ENCODE measurements around the gene RPS17.
"Not testable (repeated sequence)": the region's sequence is repeated elsewhere in the genome, so short reads cannot be mapped to it uniquely, and the experiment has no call there.

The RPS17 gene

DNA sequence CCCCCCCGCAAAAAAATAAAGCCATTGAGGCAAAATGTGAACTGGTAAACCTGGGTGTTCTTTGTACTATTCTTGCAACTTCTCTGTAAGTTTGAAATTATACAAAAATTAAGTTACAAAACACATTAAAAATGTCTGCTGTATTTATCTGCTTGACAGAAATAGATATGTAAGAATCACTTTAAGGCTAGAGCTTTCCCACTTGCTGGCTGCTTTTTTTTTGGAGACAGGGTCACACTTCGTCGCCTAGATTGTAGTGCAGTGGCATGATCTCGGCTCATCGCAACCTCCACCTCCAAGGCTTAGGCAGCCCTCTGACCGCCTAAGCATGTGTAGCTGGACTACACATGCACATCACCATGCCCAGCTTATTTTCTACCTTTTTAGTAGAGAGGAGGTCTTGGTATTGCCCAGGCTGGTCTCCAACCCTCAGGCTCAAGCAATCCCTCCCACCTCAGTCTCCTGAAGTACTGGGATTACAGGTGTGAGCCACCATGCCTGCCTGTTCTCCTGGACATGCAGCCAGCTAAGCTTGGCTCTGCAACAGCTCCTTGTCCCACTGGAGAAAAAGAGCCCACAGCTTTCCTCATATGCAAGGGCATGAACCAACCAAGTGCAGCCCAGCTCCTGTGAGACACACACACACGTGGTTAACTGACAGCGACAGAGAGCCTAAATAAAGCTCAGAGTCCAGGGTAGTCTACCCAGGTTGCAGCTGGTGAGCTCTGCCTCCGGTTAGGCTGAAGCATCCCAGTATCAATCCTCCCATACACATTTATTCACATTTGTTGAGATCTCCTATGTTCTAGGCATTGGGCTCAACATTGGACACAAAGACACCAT lies 4.5 kb downstream of the RPS17 start:
- DNase-seq (ENCODE audit: low read depth) = no peak
- TF ChIP-seq CTCF (conservative IDR thresholded peaks at IDR 0.05; ENCODE audit: control insufficient read depth, insufficient read depth, low read depth, low read length) = no peak
- no peak overlapping the region for H3K4me3 ChIP-seq (ENCODE audit: control insufficient read depth, low read depth, low read length)

DNA sequence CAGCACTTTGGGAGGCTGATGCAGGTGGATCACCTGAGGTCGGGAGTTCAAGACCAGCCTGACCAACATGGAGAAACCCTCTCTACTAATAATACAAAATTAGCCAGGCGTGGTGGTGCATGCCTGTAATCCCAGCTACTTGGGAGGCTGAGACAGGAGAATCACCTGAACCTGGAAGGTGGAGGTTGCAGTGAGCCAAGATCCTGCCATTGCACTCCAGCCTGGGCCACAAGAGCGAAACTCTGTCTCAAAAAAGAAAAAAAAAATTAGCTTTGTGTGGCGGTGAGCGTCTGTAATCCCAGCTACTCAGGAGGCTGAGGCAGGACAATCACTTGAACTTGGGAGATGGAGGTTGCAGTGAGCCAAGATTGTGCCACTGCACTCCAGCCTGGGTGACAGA lies 5.1 kb downstream of the RPS17 start:
- not testable (repeated sequence) for H3K4me3 ChIP-seq (ENCODE audit: control insufficient read depth, low read depth, low read length); DNase-seq (ENCODE audit: low read depth)

DNA sequence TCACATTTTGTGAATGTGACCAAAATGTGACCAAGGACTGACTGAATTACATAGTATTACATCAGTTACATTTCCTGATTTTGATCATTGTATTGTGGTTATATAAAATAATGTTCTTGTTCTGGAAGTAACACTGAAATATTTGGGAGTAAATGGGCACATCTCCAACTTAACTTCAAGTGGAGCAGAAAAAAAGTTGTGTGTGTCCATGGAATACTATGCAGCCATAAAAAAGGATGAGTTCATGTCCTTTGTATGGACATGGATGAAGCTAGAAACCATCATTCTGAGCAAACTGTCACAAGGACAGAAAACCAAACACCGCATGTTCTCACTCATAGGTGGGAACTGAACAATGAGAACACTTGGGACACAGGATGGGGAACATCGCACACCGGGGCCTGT lies 5.8 kb downstream of the RPS17 start:
- not testable (repeated sequence) for DNase-seq (ENCODE audit: low read depth); H3K4me3 ChIP-seq (ENCODE audit: control insufficient read depth, low read depth, low read length)

DNA sequence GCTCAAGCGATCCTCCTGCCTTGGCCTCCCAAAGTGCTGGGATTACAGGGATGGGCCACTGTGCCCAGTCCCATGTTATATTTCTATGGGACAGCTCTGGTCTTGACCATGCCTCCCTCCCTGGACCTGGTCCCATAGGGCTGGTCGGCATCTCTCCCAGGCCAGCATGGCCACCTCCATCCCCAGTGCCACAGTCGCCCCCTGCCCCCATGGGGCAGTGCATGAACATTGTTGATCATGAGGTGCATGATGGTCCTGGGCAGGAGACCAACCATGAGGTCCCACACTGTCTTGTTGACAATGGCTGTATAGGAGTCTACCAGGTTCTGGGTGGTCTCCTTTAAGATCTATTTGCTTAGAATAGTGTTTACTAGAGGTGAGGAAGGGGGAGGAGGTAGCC lies 6.5 kb downstream of the RPS17 start:
- no peak overlapping the region for H3K4me3 ChIP-seq (ENCODE audit: control insufficient read depth, low read depth, low read length)
- TF ChIP-seq CTCF (conservative IDR thresholded peaks at IDR 0.05; ENCODE audit: control insufficient read depth, insufficient read depth, low read depth, low read length) = no peak
- no peak for DNase-seq (ENCODE audit: low read depth)

DNA sequence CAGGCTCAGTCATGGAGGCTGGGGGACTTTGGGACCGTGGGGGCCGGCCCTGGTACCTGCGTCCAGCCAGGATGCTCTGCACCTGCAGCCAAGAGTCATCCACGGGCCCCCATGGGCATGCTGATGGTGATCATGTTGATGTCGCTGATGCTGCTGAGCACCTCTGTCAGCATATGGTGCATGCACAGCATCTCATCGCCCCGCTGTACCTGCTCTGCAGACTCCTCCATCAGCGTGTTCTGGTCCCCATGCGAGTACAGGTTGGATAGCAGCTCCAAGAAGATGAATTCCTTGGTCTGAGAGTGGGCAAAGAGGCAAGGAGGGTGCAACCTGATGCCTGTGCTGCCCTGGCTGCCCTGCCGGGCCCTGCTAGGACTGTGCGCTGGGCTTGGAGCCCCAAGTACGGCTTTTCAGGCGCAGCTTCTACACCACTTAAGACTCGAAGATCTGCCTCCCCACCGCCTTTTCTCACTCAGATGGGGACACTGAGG lies 7.2 kb downstream of the RPS17 start:
- DNase-seq (ENCODE audit: low read depth) = no peak
- no peak for TF ChIP-seq CTCF (conservative IDR thresholded peaks at IDR 0.05; ENCODE audit: control insufficient read depth, insufficient read depth, low read depth, low read length)
- no peak overlapping the region for H3K4me3 ChIP-seq (ENCODE audit: control insufficient read depth, low read depth, low read length)

GRCh38 chr15:82532383-82532990 lies 7.8 kb downstream of the RPS17 start:
- no peak for TF ChIP-seq CTCF (conservative IDR thresholded peaks at IDR 0.05; ENCODE audit: control insufficient read depth, insufficient read depth, low read depth, low read length)
- no peak for DNase-seq (ENCODE audit: low read depth)
- H3K4me3 ChIP-seq (ENCODE audit: control insufficient read depth, low read depth, low read length) = no peak overlapping the region

GRCh38 chr15:82531496-82532382 lies 8.5 kb downstream of the RPS17 start:
- no peak for DNase-seq (ENCODE audit: low read depth)
- no peak for TF ChIP-seq CTCF (conservative IDR thresholded peaks at IDR 0.05; ENCODE audit: control insufficient read depth, insufficient read depth, low read depth, low read length)
- no peak overlapping the region for H3K4me3 ChIP-seq (ENCODE audit: control insufficient read depth, low read depth, low read length)
